ENCODE measurements around the gene DMRT2. TPM values are rescaled to one million over a fixed set of nuclear protein-coding genes. Genes with fewer than 3 reads are reported as not detected.

The DMRT2 gene
- total RNA-seq, 1 experiment from 2014 or later: not detected

GRCh38 chr9:1083325-1083913, 33.3 kb downstream of the DMRT2 start:
- DNase-seq: no peak
- Mint-ChIP-seq H3K27me3 (ENCODE audit: low read depth) (peaks cover 23% of the 10 kb centered on the region), H3K36me3 (ENCODE audit: insufficient read depth in 1 of 3, low read depth in 3 of 3) (no peaks in the 10 kb centered on the region), H3K27ac (no peak overlapping the region), H3K9me3 (peaks cover 0 to 12% of the 10 kb centered on the region in 2 experiments; a peak in 2 of 5 replicates), H3K4me3 (peak overlapping the region; percentile 42 to 74), H3K4me1 (peaks cover 2% of the 10 kb centered on the region in 2 experiments; a peak in 3 of 4 replicates)
- Histone ChIP-seq H2AK5ac (ENCODE audit: insufficient read length, low read length) (no peak overlapping the region), H2BK120ac (ENCODE audit: low read depth, low read length, poor library complexity, severe bottlenecking) (no peak overlapping the region), H3T11ph (ENCODE audit: low read length) (no peak overlapping the region), H3K79me1 (ENCODE audit: insufficient read depth, low read depth, low read length, poor library complexity, severe bottlenecking) (no peaks in the 10 kb centered on the region), H3K18ac (ENCODE audit: insufficient read length, low read depth, low read length) (no peak overlapping the region), H3K4ac (ENCODE audit: low read depth, low read length) (no peak overlapping the region), H4K91ac (ENCODE audit: insufficient read length, low read depth, low read length) (no peak overlapping the region), H3K14ac (ENCODE audit: insufficient read depth, low read length) (no peak overlapping the region), H3K9me3 (ENCODE audit: control insufficient read depth, low read depth, low read length) (peaks cover 7% of the 10 kb centered on the region), H2AFZ (ENCODE audit: low read length) (no peak overlapping the region), H4K5ac (ENCODE audit: insufficient read length, low read depth, low read length) (no peak overlapping the region), H3K23ac (ENCODE audit: insufficient read length, low read depth, low read length) (no peak overlapping the region), H2BK5ac (ENCODE audit: insufficient read length, low read length) (no peak overlapping the region), H3K27ac (ENCODE audit: insufficient read length, low read depth, low read length) (no peak overlapping the region), H2BK12ac (ENCODE audit: insufficient read length, low read depth, low read length) (no peak overlapping the region), H3K27me3 (ENCODE audit: insufficient read depth, low read length) (no peaks in the 10 kb centered on the region), H3K56ac (ENCODE audit: insufficient read length, low read depth, low read length) (no peak overlapping the region), H3K23me2 (ENCODE audit: insufficient read length, low read depth, low read length, poor library complexity, severe bottlenecking) (no peaks in the 10 kb centered on the region), H2BK20ac (ENCODE audit: low read depth, low read length, poor library complexity, severe bottlenecking) (no peak overlapping the region), H4K20me1 (ENCODE audit: control insufficient read depth, insufficient read depth, insufficient read length) (no peaks in the 10 kb centered on the region), H2BK15ac (ENCODE audit: low read depth, low read length) (no peak overlapping the region), H3K4me1 (ENCODE audit: insufficient read depth, low read length) (no peaks in the 10 kb centered on the region), H3K9ac (ENCODE audit: extremely low read depth, insufficient read length, low read length) (no peak overlapping the region), H4K8ac (replicated peaks; ENCODE audit: insufficient read length, low read depth, low read length) (no peak overlapping the region), H3K4me2 (ENCODE audit: insufficient read depth, insufficient read length, low read length) (no peak overlapping the region), H3K79me2 (ENCODE audit: insufficient read depth, low read length) (no peaks in the 10 kb centered on the region)
- TF ChIP-seq CTCF (conservative IDR thresholded peaks at IDR 0.05): no peak
- no CpG with 5 or more reads among the region's 13 CpGs for WGBS (ENCODE audit: extremely low coverage, insufficient read length, low lambda C conversion rate)
